GM20431 (cell line): Measurements from ENCODE around the gene C5orf22.
"Not testable (repeated sequence)": the region's sequence is repeated elsewhere in the genome, so short reads cannot be mapped to it uniquely, and the experiment has no call there.

Experiments used
- in situ Hi-C: fragments of 300-500 bp; cut with MseI, MboI; formaldehyde crosslinking; loops from one replicate; pipeline ENCODE4 v1.15.0; 2020; ENCODE audit warnings: low sequenced_read_pairs; ENCODE audit not compliant: unreplicated experiment

The C5orf22 gene

GRCh38 chr5:31551878-31552277, 19.8 kb downstream of the C5orf22 start:
- in situ Hi-C loops = no loop called here

GRCh38 chr5:31553863-31554262, 21.8 kb downstream of the C5orf22 start:
- in situ Hi-C loops = no loop called here

DNA sequence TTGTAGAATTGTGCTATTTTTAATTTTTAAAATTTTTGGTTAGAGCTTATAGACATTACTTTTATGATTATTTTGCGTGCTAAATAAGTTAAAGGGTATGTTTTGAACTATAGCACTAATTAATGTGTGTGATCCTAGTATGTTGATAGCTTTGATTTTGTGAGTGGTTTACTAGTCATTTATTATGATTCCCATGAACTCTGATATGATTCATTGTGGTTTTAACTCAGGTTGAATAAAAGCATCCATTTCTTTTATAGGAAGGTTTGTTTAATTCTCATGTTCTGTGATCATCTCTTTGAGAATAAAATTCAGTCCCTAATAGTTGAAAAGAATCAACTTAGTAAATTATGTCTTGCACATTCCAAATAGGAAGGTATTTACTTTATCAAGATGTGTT, 22.5 kb downstream of the C5orf22 start:
- in situ Hi-C loops = no loop called here

DNA sequence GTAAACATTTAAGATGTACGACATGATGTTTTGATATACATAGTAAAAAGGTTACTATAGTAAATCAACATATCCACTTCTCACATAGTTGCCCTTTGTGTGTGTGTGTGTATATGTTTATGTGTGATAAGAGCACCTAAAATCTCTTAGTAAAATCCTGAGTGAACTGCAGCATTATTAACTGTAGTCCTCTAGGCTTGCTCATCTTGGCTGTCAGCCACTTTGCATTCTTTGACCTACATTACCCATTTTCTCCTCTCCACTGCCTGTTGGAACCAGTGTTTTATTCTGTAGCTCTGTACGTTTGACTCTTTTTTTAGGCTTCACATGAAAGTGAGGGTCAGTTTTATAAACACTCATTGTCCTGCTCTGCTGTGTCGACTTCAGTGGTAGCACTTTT, 24.4 kb downstream of the C5orf22 start:
- in situ Hi-C loops = no loop called here

- in situ Hi-C loops = no loop called here
These were observed 27.8 kb downstream of the C5orf22 start for GRCh38 chr5:31559942-31560341.

DNA sequence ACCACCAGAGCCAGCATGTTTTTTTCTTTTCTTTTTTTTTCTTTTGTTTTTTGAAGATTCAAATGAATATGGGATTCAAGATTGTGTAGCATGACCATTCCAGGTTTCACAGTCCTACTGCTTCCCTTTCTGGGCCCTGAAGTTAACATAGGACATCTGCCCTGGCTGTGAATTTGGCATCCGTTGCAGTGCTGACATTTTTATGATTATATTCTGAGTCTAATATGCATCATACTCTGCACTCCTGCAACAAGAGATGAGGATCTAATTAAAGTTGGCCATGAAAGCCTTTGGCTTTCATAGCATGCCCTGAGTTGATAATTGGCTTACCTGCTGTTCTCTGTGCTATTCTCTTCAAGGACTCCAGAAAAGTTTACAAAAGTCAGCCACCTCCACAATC, 29.8 kb downstream of the C5orf22 start:
- in situ Hi-C loops = no loop called here

DNA sequence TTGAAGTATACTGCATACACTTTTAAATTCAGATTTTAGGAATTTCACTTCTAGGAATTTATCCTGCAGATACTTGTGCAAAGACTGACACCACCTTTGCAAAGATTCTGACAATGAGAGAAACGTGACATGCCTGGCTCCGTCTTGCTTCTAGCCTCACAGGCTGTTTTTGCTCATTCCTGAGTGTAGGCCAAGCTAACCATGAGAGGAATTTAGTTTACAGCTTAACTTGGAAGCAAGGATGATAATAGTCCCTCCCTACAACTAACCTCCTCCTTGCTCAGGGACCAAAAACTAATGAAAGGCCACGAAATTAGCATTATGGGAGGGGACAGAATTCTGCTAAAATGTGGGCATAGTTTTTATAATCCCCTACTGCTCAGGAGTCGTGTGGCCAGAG, 31.1 kb downstream of the C5orf22 start:
- in situ Hi-C loops = no loop called here

DNA sequence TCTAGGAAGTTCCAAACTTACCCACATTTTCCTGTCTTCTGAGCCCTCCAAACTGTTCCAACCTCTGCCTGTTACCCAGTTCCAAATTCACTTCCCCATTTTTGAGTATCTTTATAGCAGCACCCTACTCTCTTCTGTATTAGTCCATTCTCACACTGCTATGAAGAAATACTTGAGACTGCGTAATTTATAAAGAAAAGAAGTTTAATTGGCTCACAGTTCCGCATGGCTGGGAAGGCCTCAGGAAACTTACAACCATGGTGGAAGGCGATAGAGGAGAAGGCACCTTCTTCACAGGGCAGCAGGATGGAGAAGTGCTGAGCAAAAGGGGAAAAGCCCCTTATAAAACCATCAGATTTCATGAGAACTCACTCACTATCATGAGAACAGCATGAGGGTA, 34.3 kb downstream of the C5orf22 start:
- in situ Hi-C loops = not testable (repeated sequence)

DNA sequence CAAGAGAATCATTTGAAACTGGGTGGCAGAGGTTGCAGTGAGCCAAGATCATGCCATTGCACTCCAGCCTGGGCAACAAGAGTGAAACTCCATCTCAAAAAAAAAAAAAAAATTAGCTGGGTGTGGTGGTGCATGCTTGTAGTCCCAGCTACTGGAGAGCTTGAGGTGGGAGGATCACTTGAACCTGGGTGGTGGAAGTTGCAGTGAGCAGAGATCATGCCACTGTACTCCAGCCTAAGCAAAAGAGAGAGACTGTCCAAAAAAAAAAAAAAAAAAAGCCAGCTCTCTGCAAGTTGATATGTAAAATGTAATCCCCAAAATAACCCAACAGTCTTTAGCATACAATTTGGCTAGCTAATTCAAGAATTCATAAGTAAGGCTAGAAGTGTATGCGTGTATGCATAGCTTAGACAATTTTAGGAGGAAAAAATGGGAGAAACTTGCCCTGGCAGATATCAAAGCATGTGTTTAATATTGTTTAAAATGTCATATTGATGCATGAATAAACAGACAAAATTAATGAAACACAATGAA, 36.3 kb downstream of the C5orf22 start:
- in situ Hi-C loops = no loop called here

- in situ Hi-C loops = no loop called here
These were observed 37.0 kb downstream of the C5orf22 start for GRCh38 chr5:31569068-31569467.

GRCh38 chr5:31573494-31574142, 41.5 kb downstream of the C5orf22 start:
- in situ Hi-C loops = no loop called here

- in situ Hi-C loops = loop anchor here (25.0 kb wide), 2 partner anchors 238 to 513 kb away; no protein-coding TSS in a partner anchor
These were observed 42.7 kb downstream of the C5orf22 start for GRCh38 chr5:31574772-31575171.

GRCh38 chr5:31577438-31577837, 45.3 kb downstream of the C5orf22 start:
- in situ Hi-C loops = loop anchor here (25.0 kb wide), 2 partner anchors 235 to 510 kb away; no protein-coding TSS in a partner anchor

GRCh38 chr5:31579558-31579957, 47.5 kb downstream of the C5orf22 start:
- in situ Hi-C loops = loop anchor here (25.0 kb wide), 2 partner anchors 233 to 508 kb away; no protein-coding TSS in a partner anchor

- in situ Hi-C loops = loop anchor here (25.0 kb wide), 2 partner anchors 231 to 506 kb away; no protein-coding TSS in a partner anchor
These were observed 49.5 kb downstream of the C5orf22 start for GRCh38 chr5:31581498-31582099.

DNA sequence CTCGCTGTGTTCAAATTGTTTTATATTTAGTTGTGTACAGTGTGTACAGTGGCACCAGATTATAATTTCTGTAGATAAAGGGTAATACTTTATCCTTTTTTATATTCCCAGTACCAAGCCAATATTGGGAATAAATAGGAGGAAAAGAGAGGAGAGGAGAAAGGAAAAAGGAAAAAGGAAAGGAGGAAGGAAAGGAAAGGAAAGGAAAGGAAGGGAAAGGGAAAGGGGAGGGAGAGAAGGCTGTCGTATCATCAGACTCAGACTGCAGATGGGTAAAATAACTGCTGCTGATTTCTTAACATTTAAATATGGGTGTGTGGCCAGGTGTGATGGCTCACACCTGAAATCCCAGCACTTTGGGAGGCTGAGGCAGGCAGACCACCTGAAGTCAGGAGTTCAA, 51.0 kb downstream of the C5orf22 start:
- in situ Hi-C loops = loop anchor here (25.0 kb wide), 2 partner anchors 229 to 504 kb away; no protein-coding TSS in a partner anchor

DNA sequence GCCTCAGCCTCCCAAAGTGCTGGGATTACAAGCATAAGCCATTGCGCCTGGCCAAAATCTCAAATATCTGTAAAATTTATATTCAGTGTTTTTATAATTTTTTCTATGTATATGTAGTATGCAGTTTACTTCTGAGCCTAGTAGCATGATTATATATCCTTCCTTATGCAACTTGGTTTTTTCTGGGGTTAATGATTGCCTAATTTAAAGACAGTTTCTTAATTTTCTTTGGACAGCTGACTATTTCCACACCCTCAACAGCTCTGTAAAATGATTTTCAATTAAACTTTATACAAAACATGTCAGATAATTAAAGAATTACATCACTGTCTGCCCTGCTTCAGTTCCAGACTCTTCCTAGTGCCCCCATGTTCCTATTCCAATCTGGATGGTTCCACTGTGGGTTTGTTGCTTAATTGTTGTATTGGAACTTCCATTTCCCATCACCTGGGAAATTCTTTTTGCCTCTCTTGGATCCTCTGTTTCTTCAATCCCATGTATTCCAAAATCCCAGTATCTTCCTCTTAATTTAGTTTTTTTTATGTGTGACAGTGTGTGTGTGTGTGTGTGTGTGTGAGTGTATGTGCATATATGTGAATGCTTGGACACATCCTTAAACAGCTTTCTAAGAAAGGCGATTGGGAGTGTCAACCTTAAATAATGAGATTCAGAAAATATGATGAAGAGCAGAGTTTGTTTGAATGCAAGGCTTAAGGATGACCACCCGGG, 53.2 kb downstream of the C5orf22 start:
- in situ Hi-C loops = loop anchor here (25.0 kb wide), 2 partner anchors 227 to 502 kb away; no protein-coding TSS in a partner anchor

DNA sequence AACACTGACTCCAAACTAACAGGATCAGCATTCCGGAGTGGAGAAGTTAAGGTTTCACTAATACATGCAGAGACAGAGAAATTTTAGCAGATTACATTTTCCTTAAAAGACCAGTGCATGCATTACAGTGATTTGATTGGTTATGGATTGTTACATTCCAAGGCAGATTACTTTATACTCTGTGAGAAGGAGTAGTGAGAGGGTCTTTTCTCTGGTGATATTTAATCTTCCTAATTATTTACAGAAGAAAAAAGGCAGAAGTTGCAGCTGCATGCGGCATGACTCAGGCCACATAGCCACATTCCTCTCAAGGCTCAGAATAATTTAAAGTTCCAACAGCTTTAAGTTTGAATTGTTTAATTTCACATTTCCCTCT, 53.8 kb downstream of the C5orf22 start:
- in situ Hi-C loops = loop anchor here (25.0 kb wide), 2 partner anchors 226 to 501 kb away; no protein-coding TSS in a partner anchor

DNA sequence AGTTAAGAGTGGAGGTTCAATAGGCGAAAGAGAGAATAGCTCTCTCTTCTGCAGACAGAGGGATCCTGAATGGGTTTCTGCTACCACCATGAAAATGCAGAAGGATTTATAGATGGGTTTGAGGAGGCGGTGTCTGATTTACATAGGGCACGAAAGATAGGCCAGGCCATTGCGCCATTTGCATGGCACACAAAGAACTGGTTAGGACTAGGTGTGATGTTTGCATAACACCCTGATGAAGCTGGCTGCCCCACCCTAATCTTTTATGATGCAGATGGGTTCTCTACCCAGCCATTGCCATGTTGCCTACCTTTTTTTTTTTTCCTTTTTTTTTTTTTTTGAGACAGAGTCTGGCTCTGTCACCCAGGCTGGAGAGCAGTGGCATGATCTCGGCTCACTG, 55.4 kb downstream of the C5orf22 start:
- in situ Hi-C loops = loop anchor here (25.0 kb wide), 2 partner anchors 225 to 500 kb away; no protein-coding TSS in a partner anchor

GRCh38 chr5:31593665-31594064, 61.6 kb downstream of the C5orf22 start:
- in situ Hi-C loops = loop anchor here (25.0 kb wide), 2 partner anchors 219 to 494 kb away; no protein-coding TSS in a partner anchor
